ENCODE results near the gene AGR2.

AGR2 gene

GRCh38 chr7:16812542-16813231 lies 7.9 kb upstream of the AGR2 start:
- Histone ChIP-seq H3K4me3 (ENCODE audit: low read depth in 1 of 2, low read length in 2 of 2) (no peak overlapping the region), H3K27me3 (ENCODE audit: low read depth, low read length) (no peaks in the 10 kb centered on the region), H3K4me1 (ENCODE audit: control insufficient read depth in 1 of 2, insufficient read depth in 2 of 2, low read length in 2 of 2) (no peaks in the 10 kb centered on the region), H3K36me3 (ENCODE audit: control insufficient read depth in 1 of 2, insufficient read depth in 2 of 2, low read length in 2 of 2) (no peaks in the 10 kb centered on the region), H3K27ac (ENCODE audit: low read length) (no peak overlapping the region), H3K9me3 (ENCODE audit: control insufficient read depth in 1 of 2, low read length in 2 of 2) (no peaks in the 10 kb centered on the region)

- Histone ChIP-seq H3K4me1 (ENCODE audit: control insufficient read depth in 1 of 2, insufficient read depth in 2 of 2, low read length in 2 of 2) (no peaks in the 10 kb centered on the region), H3K9me3 (ENCODE audit: control insufficient read depth in 1 of 2, low read length in 2 of 2) (no peaks in the 10 kb centered on the region), H3K4me3 (ENCODE audit: low read depth in 1 of 2, low read length in 2 of 2) (no peak overlapping the region), H3K36me3 (ENCODE audit: control insufficient read depth in 1 of 2, insufficient read depth in 2 of 2, low read length in 2 of 2) (no peaks in the 10 kb centered on the region), H3K27ac (ENCODE audit: low read length) (no peak overlapping the region), H3K27me3 (ENCODE audit: low read depth, low read length) (no peaks in the 10 kb centered on the region)
These were observed 6.8 kb upstream of the AGR2 start for GRCh38 chr7:16811551-16811950.

- H3K4me3 ChIP-seq (ENCODE audit: low read depth in 1 of 2, low read length in 2 of 2): no peak overlapping the region
- H3K9me3 ChIP-seq (ENCODE audit: control insufficient read depth in 1 of 2, low read length in 2 of 2): no peaks in the 10 kb centered on the region
These were observed 5.8 kb upstream of the AGR2 start for GRCh38 chr7:16810573-16810972.

GRCh38 chr7:16810112-16810511 lies 5.3 kb upstream of the AGR2 start:
- Histone ChIP-seq H3K36me3 (ENCODE audit: control insufficient read depth in 1 of 2, insufficient read depth in 2 of 2, low read length in 2 of 2) (no peaks in the 10 kb centered on the region), H3K4me3 (ENCODE audit: low read depth in 1 of 2, low read length in 2 of 2) (no peak overlapping the region), H3K4me1 (ENCODE audit: control insufficient read depth in 1 of 2, insufficient read depth in 2 of 2, low read length in 2 of 2) (no peaks in the 10 kb centered on the region), H3K27ac (ENCODE audit: low read length) (no peak overlapping the region), H3K9me3 (ENCODE audit: control insufficient read depth in 1 of 2, low read length in 2 of 2) (no peaks in the 10 kb centered on the region), H3K27me3 (ENCODE audit: low read depth, low read length) (no peaks in the 10 kb centered on the region)

More at GRCh38 chr7:16810573-16810972, 5.8 kb upstream of the AGR2 start:
- Histone ChIP-seq H3K4me1 (ENCODE audit: control insufficient read depth in 1 of 2, insufficient read depth in 2 of 2, low read length in 2 of 2) (no peaks in the 10 kb centered on the region), H3K36me3 (ENCODE audit: control insufficient read depth in 1 of 2, insufficient read depth in 2 of 2, low read length in 2 of 2) (no peaks in the 10 kb centered on the region), H3K27me3 (ENCODE audit: low read depth, low read length) (no peaks in the 10 kb centered on the region), H3K27ac (ENCODE audit: low read length) (no peak overlapping the region)

- Histone ChIP-seq H3K27ac (ENCODE audit: low read length) (peak overlapping the region; percentile 30), H3K4me3 (ENCODE audit: low read depth in 1 of 2, low read length in 2 of 2) (peak overlapping the region in 1 of 2 donors; percentile 72), H3K9me3 (ENCODE audit: control insufficient read depth in 1 of 2, low read length in 2 of 2) (no peaks in the 10 kb centered on the region), H3K36me3 (ENCODE audit: control insufficient read depth in 1 of 2, insufficient read depth in 2 of 2, low read length in 2 of 2) (no peaks in the 10 kb centered on the region), H3K4me1 (ENCODE audit: control insufficient read depth in 1 of 2, insufficient read depth in 2 of 2, low read length in 2 of 2) (no peaks in the 10 kb centered on the region), H3K27me3 (ENCODE audit: low read depth, low read length) (no peaks in the 10 kb centered on the region)
These were observed 642 bp upstream of the AGR2 start for GRCh38 chr7:16805441-16805840.

- Histone ChIP-seq H3K9me3 (ENCODE audit: control insufficient read depth in 1 of 2, low read length in 2 of 2) (no peaks in the 10 kb centered on the region), H3K4me3 (ENCODE audit: low read depth in 1 of 2, low read length in 2 of 2) (peak overlapping the region in 1 of 2 donors; percentile 72), H3K4me1 (ENCODE audit: control insufficient read depth in 1 of 2, insufficient read depth in 2 of 2, low read length in 2 of 2) (no peaks in the 10 kb centered on the region), H3K36me3 (ENCODE audit: control insufficient read depth in 1 of 2, insufficient read depth in 2 of 2, low read length in 2 of 2) (no peaks in the 10 kb centered on the region), H3K27me3 (ENCODE audit: low read depth, low read length) (no peaks in the 10 kb centered on the region), H3K27ac (ENCODE audit: low read length) (peak overlapping the region; percentile 82)
These were observed 722 bp downstream of the AGR2 start for GRCh38 chr7:16803881-16804673.

- H3K27ac ChIP-seq (ENCODE audit: low read length): peak overlapping the region; percentile 72
- no peaks in the 10 kb centered on the region for H3K9me3 ChIP-seq (ENCODE audit: control insufficient read depth in 1 of 2, low read length in 2 of 2)
- H3K4me3 ChIP-seq (ENCODE audit: low read depth in 1 of 2, low read length in 2 of 2): peak overlapping the region in 1 of 2 donors; percentile 72
- no peaks in the 10 kb centered on the region for H3K36me3 ChIP-seq (ENCODE audit: control insufficient read depth in 1 of 2, insufficient read depth in 2 of 2, low read length in 2 of 2)
- no peaks in the 10 kb centered on the region for H3K4me1 ChIP-seq (ENCODE audit: control insufficient read depth in 1 of 2, insufficient read depth in 2 of 2, low read length in 2 of 2)
- no peaks in the 10 kb centered on the region for H3K27me3 ChIP-seq (ENCODE audit: low read depth, low read length)
These were observed 1.7 kb downstream of the AGR2 start for GRCh38 chr7:16803125-16803524.

GRCh38 chr7:16801579-16801978 lies 3.2 kb downstream of the AGR2 start:
- Histone ChIP-seq H3K4me1 (ENCODE audit: control insufficient read depth in 1 of 2, insufficient read depth in 2 of 2, low read length in 2 of 2) (no peaks in the 10 kb centered on the region), H3K27ac (ENCODE audit: low read length) (peak overlapping the region; percentile 41), H3K36me3 (ENCODE audit: control insufficient read depth in 1 of 2, insufficient read depth in 2 of 2, low read length in 2 of 2) (no peaks in the 10 kb centered on the region), H3K9me3 (ENCODE audit: control insufficient read depth in 1 of 2, low read length in 2 of 2) (no peaks in the 10 kb centered on the region), H3K4me3 (ENCODE audit: low read depth in 1 of 2, low read length in 2 of 2) (peak overlapping the region in 1 of 2 donors; percentile 45), H3K27me3 (ENCODE audit: low read depth, low read length) (no peaks in the 10 kb centered on the region)

GRCh38 chr7:16801111-16801542 lies 3.7 kb downstream of the AGR2 start:
- Histone ChIP-seq H3K27me3 (ENCODE audit: low read depth, low read length) (no peaks in the 10 kb centered on the region), H3K4me1 (ENCODE audit: control insufficient read depth in 1 of 2, insufficient read depth in 2 of 2, low read length in 2 of 2) (no peaks in the 10 kb centered on the region), H3K4me3 (ENCODE audit: low read depth in 1 of 2, low read length in 2 of 2) (no peak overlapping the region), H3K9me3 (ENCODE audit: control insufficient read depth in 1 of 2, low read length in 2 of 2) (no peaks in the 10 kb centered on the region), H3K36me3 (ENCODE audit: control insufficient read depth in 1 of 2, insufficient read depth in 2 of 2, low read length in 2 of 2) (no peaks in the 10 kb centered on the region), H3K27ac (ENCODE audit: low read length) (peak overlapping the region; percentile 41)

- Histone ChIP-seq H3K36me3 (ENCODE audit: control insufficient read depth in 1 of 2, insufficient read depth in 2 of 2, low read length in 2 of 2) (no peaks in the 10 kb centered on the region), H3K4me3 (ENCODE audit: low read depth in 1 of 2, low read length in 2 of 2) (no peak overlapping the region)
These were observed 9.2 kb downstream of the AGR2 start for GRCh38 chr7:16795624-16796023.

GRCh38 chr7:16794986-16795385 lies 9.8 kb downstream of the AGR2 start:
- Histone ChIP-seq H3K27ac (ENCODE audit: low read length) (no peak overlapping the region), H3K4me3 (ENCODE audit: low read depth in 1 of 2, low read length in 2 of 2) (no peak overlapping the region), H3K27me3 (ENCODE audit: low read depth, low read length) (no peaks in the 10 kb centered on the region), H3K9me3 (ENCODE audit: control insufficient read depth in 1 of 2, low read length in 2 of 2) (no peaks in the 10 kb centered on the region), H3K36me3 (ENCODE audit: control insufficient read depth in 1 of 2, insufficient read depth in 2 of 2, low read length in 2 of 2) (no peaks in the 10 kb centered on the region), H3K4me1 (ENCODE audit: control insufficient read depth in 1 of 2, insufficient read depth in 2 of 2, low read length in 2 of 2) (peaks cover 0 to 4% of the 10 kb centered on the region in 2 donors)

More at GRCh38 chr7:16795624-16796023, 9.2 kb downstream of the AGR2 start:
- Histone ChIP-seq H3K9me3 (ENCODE audit: control insufficient read depth in 1 of 2, low read length in 2 of 2) (no peaks in the 10 kb centered on the region), H3K27me3 (ENCODE audit: low read depth, low read length) (no peaks in the 10 kb centered on the region), H3K4me1 (ENCODE audit: control insufficient read depth in 1 of 2, insufficient read depth in 2 of 2, low read length in 2 of 2) (peaks cover 0 to 4% of the 10 kb centered on the region in 2 donors), H3K27ac (ENCODE audit: low read length) (no peak overlapping the region)

Data from muscle layer of duodenum (tissue), 2 donors.